SIG-M5 treated with dmso at 0.1 percent for 504 hours (cell line): ENCODE results near the gene TAF8.
A peak's percentile ranks its signal among the peaks of the same experiment; 100 is the strongest.
"Not testable (repeated sequence)": the region's sequence is repeated elsewhere in the genome, so short reads cannot be mapped to it uniquely, and the experiment has no call there.

ENCODE experiments used
- DNase-seq: peaks from one replicate; lab custom pipeline; 2025; ENCODE audit not compliant: unreplicated experiment; lab: John Stamatoyannopoulos, UW

TAF8 gene, protein sequence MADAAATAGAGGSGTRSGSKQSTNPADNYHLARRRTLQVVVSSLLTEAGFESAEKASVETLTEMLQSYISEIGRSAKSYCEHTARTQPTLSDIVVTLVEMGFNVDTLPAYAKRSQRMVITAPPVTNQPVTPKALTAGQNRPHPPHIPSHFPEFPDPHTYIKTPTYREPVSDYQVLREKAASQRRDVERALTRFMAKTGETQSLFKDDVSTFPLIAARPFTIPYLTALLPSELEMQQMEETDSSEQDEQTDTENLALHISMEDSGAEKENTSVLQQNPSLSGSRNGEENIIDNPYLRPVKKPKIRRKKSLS

DNA sequence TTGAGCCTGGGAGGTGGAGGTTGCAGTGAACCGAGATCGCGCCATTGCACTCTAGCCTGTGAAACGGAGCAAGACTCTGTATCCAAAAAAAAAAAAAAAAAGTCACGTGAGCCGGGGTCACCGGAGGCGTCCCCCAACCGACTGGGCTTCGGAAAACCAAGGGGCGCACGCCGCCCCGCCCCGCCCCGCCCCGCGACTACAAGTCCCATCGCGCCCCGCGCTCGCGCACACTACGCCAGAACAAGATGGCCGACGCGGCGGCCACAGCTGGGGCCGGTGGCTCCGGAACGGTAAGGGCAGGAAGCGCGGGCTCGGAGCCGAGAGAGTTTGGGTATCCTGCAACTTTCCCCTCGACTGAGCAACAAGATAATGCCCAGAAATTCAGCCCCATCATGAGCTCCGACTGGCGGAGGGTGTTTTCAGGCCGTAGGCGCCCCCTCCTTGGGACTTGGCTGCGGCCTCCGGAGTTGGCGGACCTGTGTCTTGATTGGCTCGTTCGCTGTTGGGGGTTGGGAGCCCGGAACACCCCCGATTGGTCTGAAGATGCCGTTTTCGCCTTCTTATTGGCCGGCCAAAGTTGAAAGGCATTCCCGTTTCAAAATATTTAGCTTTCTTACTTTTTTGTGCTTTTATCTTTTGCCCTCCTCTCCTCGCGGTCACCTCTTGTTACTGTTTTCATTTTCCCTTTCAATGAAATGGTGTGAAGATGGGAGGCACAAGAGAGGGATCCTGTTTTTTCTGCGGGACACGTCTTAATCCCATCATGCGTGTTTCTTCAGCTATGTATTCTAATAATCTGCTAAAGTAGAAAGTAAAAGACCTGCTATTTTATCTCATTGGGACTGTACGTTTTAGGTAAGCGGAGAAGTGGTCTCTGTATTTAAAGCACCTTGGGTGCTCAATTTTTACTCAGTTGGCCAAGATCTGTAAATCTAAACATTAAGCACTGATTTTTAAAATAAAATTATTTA lies at the start of gene TAF8:
TSS of gene TAF8 (plus strand) at position 228 of the 971 bp plus-strand sequence. CDS start at position 246, 18 bp downstream.
- peak; percentile 85 for DNase-seq

DNA sequence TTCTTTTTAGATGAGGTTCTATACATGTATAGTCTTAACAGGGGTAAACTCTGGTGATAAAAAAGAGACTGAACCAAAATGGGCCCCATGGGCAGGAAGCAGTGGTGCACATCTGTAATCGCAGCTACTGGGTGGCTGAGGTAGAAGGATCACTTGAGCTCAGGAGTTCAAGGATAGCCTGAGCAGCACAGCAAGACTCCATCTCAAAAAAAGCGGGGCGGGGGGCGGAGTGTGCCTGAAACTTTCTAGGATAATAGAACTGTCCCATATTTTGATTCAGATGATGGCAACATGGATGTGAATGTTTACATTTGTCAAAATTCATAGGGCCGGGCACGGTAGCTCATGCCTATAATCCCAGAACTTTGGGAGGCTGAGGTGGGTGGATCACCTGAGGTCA lies 48.8 kb upstream of the TAF8 start:
- no peak for DNase-seq

DNA sequence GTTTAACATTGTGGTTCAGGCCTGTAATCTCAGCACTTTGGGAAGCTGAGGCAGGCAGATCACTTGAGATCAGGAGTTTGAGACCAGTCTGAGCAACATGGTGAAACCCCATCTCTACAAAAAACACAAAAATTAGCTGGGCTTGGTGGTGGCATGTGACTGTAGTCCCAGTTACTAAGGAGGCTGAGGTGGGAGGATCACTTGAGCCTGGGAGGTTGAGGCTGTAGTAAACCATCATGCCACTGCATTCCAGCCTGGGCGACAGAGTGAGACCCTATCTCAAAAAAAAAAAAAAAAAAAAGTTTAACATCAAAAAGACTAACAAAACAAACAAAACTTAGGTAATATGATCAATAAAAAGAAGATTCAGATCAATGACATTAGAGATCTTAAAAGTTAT lies 46.7 kb upstream of the TAF8 start:
- DNase-seq: not testable (repeated sequence)

DNA sequence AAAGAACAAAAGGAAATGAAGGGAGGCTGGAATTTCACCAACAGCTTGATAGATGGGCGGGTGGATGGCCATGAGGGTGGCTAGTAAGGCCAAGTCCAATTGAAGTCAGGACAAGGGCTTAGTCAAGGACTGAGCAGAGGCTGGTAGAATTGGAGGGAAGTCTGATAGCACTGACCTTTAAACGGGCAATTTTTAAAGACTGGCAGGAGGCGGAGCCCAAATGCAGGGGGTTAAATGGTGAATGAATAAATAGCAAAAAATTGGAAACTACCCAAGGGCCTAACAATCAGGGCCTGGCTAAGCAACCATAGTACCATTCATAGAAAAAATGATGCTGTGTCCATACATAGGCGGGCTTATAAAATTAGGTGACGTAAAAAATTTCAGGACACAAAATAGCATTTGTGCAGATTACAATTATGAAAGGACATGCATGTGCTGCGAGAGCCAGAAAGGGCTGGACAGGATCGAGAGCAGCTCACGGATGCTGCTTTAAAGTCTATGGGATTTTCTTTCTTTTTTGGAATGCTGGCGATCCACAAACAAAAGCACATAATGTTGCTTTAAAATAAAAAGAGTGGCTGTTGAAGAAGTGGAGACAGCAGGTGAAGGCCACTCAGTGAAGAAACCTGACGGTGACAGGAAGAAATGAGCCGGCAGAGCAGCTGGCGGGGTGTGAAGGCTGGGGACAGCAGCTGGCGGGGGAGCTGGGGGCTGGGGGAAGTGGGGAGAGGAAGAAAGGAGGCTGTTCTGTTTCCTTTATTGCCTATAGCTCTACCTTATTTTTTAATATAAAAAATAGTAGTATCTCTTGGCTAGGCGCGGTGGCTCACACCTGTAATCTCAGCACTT lies 42.8 kb upstream of the TAF8 start:
- DNase-seq: no peak

DNA sequence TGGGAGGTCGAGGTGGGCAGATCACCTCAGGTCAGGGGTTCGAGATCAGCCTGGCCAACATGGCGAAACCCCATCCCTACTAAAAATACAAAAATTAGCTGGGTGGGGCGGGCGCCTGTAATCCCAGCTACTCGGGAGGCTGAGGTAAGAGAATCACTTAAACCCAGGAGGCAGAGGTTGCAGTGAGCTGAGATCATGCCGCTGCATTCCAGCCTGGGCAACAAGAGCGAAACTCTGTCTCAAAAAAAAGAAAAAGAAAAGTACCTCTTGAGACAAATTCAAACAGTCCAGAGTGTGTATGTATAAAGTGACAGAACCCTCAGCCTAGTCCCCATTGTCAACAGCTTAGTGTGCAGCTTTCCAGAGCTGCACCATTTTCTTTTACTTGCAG lies 42.2 kb upstream of the TAF8 start:
- not testable (repeated sequence) for DNase-seq

DNA sequence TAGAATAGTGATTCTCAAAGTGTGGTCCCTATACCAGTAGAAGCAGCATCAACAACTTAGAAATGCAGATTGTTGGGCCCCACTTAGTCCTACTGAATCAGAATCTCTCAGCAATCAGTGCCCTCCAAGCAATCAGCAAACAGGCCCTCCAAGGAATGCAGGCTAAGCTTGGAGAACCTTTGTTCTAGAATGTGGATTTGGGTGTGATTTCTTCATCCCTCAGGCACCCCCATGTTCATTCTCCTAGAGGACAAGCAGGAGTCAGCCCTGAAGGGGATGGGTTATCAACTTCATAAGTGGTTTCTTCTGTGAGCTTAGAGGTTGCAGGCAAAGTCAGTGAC lies 40.5 kb upstream of the TAF8 start:
- no peak for DNase-seq

DNA sequence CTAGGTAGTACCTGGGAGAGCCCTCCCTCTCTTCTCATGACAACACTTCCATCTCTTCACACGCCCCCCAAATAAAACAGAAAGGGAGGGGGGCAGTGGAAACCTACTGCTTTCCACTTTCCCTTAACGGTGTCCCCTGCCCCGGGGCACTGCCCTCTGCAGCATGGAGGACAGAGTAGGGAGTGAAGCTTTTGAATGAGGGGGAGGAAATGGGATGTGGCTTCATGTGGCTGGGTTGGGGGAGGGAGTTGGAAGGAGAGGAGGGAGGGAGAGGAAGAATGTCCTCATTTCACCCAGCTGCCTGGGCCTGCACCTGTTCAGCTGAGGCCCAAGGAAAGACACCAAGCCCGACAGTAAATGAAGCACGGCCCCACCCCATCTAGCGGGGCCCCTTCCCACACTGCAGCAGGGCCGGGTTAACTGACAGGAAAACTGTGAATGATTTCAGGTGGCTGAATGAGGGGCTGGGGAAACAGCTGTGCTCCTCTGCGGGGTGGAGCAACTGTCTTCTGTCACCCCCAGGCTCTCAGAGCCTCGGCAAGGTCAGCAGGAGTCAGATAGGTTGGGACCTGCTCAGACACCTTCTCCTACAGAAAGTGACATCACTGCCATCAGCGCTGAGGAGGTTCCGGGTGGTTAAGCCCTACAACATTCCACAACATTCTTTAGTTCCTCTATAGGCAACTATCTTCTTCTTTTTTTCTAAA lies 40.0 kb upstream of the TAF8 start:
- peak; percentile 29 for DNase-seq

DNA sequence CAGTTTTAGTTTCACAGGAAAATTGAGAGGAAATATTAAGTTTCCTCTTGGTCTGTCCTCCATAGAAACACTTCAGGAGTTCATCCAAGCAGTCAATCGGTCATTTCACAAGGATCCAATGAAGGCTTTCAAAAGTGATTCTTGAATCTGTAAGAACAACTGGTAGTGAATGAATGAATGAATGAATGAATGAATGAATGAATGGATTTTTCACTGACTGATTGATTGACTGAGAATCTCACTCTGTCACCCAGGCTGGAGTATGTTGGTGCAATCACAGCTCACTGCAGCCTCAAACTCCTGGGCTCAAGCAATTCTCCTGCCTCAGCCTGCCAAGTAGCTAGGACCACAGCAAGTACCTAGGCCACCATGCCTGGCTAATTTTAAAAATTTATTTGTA lies 39.4 kb upstream of the TAF8 start:
- no peak for DNase-seq

DNA sequence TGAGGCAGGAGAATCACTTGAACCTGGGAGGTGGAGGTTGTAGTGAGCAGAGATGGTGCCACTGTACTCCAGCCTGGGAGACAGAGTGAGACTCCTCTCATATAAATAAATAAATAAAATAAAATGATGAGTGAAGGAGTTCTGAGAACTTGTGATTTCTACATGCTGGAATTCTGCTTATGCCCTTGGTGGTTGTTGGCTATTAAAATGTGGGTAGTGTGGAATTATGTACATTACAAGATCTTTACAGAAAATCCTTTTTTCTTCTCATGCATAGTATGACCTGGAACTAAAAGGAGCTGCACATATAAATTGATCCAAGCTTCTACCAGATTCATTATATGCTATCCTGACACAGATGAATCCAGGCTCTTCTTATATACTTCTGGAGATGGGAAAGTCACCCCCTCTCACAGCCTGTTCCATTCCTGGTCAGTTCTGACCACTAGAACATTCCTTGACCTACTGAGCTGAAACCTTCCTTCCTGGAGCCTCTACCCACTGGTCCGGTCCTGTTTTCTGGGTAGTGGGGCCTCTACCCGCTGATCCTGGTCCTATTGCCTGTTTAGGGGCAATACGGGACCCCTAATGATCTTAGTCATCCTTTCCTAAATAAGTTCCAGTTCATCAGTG lies 37.7 kb upstream of the TAF8 start:
- no peak for DNase-seq

DNA sequence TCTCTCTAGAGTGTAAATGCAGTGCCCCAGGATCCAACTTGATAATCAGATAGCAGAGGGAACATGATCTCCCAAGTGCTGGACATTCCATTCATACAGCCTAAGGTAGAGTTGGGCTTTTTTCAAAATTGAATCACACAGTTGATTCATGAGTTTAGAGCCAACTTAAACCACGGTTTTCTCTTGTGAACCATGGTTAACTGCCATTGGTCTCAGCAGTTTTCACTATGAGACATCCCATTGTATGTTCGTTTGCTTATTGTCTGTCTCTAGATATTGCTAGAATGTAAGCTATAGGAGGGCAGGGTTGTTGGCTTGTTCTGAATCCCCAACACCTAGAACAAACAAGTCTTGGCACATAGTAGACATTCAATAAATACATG lies 37.2 kb upstream of the TAF8 start:
- no peak for DNase-seq

DNA sequence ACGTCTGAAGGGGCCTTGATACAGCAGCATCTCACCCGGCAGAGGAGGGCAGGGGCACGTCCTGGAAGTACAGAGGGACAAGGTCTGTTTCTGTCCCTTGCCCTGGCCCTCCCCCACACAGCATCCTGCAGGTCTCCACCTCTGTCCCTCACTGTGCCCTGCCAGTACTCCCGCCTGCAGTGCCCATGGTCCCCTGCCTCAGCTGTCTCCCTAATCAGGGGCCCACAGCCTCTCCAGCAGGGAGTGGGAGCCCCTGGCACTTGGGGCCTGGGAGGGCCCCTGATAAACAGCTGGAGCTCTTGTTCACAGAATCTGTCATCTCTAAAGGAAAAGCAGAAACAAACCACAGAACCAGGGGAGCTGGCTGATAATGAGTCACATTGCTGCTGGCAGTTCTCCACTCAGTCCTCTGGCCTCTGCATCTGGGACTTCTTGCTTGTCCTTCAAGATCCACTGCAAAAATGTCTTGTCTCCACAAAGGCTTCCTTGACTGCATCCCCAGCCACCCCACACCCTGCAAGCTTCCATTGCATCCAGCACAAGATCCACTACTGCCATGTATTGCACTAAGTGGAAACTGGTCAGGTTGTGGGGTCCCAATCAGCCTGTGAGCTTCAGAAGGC lies 33.2 kb upstream of the TAF8 start:
- DNase-seq: peak; percentile 6

DNA sequence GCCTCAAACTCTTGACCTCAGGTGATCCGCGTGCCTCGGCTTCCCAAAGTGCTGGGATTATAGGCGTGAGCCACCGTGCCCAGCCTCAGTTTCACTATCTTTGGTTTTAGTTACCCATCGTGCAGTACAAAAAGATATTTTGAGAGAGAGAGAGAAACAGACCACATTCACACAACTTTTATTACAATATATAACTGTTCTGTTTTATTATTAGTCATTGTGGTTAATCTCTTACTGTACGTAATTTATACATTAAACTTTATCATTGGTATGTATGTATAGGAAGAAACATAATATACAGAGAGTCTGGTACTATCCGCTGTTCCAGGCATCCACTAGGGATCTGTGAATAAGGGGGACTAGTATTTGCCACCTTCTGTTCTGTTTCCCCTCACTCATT lies 29.4 kb upstream of the TAF8 start:
- DNase-seq: no peak

DNA sequence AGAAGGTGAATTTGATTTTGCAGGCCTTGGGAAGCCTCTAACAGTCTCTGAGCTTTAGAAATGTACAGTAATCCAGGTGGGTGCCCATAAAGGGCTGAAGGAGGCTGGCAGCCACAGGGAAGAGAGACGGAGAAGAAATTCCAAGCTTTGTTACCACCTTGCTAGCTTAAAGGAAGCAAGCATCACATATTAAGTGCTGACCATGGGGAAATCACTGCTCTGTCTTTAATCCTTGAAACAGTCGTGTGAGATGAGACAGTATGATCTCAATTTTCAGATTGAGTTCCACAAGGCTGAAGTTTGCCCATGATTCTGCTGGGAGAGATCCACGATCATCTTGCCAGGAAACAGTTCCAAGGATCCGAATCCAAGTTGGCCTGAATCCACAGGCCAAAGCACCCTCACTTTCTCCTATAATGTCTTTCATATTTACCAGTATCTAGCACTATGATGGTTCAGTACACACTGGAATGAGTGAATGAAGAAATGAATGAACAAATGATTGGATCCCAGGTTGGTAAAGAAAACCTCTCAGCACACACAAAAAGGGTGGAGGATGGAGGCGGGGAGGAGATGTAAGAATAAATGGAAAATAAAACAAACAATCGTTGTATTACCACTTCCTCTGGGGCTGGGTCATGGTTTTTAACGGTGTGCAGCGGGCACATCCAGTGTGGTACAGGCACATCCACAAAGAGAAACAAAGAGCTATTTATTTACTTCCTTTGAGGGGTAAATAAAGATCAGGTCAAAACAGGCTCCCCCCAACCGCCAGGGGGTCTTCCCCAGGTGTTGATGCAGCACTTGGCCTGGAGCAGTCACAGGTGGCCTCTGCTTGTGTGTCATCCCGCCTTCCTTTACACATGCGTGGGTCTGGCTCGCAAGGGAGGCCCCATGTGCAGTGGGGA lies 28.2 kb upstream of the TAF8 start:
- no peak for DNase-seq

DNA sequence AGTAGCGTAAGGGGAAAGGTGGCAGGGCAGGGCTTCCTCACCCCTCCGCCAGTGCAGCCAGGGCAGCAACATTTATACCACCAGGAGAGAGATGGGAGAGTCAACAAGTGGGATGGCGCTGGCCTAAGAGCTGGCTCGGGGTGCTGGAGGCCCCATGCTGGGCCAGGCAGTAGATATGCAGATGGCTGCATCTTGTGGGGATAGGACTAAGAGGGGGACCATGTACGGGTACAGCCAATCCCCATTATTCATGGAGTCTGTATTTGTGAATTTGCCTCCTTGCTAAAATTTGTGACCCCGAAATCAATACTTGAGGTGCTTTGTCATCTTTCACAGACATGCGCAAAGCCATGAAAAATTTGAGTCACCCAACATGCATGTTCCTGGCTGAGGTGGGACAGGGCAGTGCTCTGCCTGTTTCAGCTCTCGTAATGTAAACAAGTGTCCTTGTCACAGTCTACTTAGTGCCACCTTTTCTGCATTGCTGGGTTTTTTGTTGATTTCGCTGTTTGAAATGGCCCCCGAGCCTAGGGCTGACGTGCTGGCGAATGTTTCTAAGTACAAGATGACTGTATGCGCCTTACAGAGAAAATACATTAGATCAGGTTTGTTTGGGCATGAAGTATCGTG lies 27.5 kb upstream of the TAF8 start:
- no peak for DNase-seq

DNA sequence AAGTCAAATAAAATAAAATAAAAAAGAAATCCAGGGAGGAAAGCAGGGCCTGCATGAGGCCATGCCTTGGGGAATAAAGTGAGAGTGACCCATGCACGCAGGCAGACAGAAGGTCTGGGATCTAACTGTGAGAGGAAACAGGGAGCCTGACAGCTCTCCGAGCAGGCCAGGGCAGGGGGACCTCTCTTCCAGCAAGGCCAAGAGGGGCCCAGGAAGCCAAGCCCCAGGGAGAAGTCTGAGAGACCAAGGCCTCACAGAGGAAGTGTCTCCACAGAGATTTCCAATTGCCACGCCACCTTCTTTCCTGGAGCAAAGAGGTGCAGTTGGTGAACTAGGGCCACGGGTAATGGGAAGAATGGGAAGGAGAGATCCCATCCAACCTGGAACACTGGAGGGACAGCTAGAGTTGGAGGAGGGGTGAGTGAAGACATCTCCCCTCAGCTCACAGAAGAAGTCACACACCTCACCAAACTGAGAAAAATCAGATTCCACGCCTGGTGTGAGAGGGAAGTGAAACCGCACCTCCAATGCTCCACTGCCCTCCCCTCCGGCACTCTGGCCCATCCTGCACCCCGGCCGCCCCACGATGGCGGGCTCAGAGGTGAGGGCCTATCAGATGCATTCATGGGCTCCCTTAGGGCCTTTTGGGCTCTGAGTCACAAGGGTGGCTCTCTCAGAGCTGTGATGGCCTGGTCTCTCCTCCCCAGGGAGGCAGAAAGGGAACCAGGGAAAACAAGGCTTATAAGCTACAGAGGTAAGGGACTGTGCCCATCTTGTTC lies 25.1 kb upstream of the TAF8 start:
- no peak for DNase-seq

DNA sequence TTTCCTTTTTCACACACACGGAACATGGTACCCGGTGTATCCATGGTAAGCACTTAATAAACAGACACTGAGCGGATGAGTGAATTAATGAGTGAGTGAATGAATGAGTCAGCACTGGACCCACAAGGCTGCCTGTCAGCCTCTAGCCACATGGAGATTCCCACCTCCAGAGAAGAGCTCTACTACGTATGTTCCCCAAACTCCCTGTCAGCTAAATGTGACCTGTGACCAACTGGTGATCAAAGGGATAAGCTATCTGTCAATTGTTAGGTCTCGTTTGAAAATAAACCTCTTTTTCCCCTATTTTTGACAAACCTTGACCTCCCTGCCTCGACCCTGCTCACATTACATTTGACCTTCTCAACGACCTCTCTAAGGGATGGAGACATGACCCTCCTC lies 24.5 kb upstream of the TAF8 start:
- no peak for DNase-seq

DNA sequence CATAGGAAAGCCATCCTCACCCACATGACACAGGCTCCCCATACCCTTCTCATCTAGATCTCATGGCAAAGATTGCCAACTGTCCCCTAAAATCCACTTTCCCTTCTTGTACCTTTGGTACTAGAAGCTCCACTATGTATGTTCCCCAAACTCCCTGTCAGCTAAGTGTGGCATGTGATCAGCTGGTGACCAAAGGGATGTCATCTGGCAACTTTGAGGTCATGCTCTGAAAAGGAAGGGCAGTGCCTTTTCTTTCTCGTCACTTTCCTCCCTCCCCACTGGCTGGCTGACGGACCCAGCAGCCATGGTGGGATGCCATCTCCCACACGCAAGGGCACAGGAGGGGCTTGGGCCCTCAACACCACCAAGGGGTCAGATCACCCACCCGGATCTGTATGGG lies 23.8 kb upstream of the TAF8 start:
- no peak for DNase-seq
